Activated naive CD4-positive, alpha-beta T cell treated with anti-CD3 and anti-CD28 coated beads, Interleukin-2, amount 50 U/mL, for 24 hours (primary cell): ENCODE measurements around the gene A1BG.
"Not testable (repeated sequence)": the region's sequence is repeated elsewhere in the genome, so short reads cannot be mapped to it uniquely, and the experiment has no call there.

Experiments
- H3K27ac Mint-ChIP-seq: one replicate; pipeline ENCODE4 v1.8.0; 2021; ENCODE audit warnings: mild to moderate bottlenecking, mixed read lengths
- H3K27me3 Mint-ChIP-seq: one replicate; pipeline ENCODE4 v1.8.0; 2021; ENCODE audit warnings: mixed read lengths
- H3K36me3 Mint-ChIP-seq: one replicate; pipeline ENCODE4 v1.8.0; 2021; ENCODE audit warnings: mixed read lengths
- H3K4me1 Mint-ChIP-seq: one replicate; pipeline ENCODE4 v1.8.0; 2021; ENCODE audit warnings: mixed read lengths
- H3K4me3 Mint-ChIP-seq: one replicate; pipeline ENCODE4 v1.8.0; 2021; ENCODE audit warnings: mild to moderate bottlenecking, mixed read lengths
- H3K9me3 Mint-ChIP-seq: one replicate; pipeline ENCODE4 v1.8.0; 2021; ENCODE audit warnings: mixed read lengths

The A1BG gene

DNA sequence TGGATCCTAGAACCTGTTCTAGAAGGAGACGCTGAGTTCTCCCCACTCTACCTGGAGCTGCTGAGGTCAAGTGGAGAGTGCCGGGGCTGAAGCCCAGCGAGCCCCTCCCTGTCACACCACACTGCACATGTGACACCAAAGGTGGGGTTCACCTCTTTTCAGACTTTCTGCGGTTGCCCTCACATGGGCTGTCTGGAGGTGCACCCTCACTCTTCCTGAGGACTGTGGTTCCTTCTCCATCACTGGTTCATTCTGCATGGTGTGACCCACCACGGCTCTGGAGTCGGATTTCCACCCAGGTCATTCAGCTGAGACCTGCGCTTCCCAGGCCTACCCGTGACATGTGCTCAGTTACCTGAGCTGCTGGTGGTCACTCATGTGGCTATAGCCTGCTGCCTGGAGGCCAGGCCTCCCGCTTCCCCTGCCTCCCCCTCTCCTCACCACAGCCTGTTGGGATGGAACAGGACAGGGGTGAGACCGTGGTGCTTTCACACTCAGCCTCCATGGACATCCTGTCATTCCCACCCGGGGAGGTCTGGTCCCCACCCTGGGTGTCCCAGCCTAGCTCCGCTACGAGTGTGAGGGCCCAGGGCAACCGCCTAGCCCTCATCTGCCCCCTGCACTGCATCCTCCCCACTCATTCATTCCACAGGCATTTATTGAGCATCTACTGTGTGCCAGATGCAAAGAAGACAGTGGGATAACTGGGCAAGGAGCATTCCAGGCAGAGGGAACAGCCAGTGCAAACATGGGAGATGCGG is 605 bp upstream of the A1BG start:
- H3K27me3 Mint-ChIP-seq = no peaks in the 10 kb centered on the region
- peaks cover 9% of the 10 kb centered on the region for H3K4me1 Mint-ChIP-seq
- H3K4me3 Mint-ChIP-seq = no peak overlapping the region
- no peaks in the 10 kb centered on the region for H3K9me3 Mint-ChIP-seq
- peaks cover 4% of the 10 kb centered on the region for H3K36me3 Mint-ChIP-seq
- H3K27ac Mint-ChIP-seq = no peak overlapping the region

DNA sequence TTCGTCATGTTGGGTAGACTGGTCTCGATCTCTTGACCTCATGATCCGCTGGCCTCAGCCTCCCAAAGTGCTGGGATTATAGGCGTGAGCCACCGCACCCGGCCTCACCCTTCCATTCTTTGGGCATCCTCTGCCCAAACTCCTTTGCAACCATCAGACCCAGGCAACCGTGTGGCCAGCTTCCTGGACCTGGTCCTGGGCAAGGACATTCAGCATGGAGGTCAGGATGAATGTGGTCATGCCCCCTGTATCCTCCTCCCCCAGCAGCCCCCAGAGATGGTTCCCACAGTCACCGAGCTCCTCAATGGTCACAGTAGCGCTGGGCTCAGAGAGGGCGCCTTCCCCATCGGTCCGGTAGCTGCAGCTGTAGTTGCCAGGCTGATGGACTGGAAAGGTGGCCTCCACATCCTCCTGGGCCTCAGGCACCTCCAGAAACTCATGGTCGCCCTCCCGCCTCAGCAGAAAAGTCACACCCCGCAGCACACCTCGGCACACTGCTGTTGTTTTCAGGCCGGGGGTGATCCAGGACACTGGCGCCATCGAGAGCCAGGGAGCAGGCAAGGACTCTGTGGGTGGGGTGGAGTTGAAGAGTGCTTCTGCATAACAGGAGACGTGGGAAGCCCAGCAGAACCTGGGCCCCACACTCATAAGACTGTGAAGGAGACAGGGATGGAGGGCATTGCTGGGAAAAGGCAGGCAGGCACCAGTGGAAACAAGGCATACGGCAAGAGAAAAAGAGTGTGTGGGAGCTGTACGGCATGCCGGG is 1.1 kb downstream of the A1BG start:
- H3K9me3 Mint-ChIP-seq = no peaks in the 10 kb centered on the region
- peaks cover 2% of the 10 kb centered on the region for H3K27me3 Mint-ChIP-seq
- no peak overlapping the region for H3K27ac Mint-ChIP-seq
- peaks cover 4% of the 10 kb centered on the region for H3K36me3 Mint-ChIP-seq
- peaks cover 14% of the 10 kb centered on the region for H3K4me1 Mint-ChIP-seq
- no peak overlapping the region for H3K4me3 Mint-ChIP-seq

DNA sequence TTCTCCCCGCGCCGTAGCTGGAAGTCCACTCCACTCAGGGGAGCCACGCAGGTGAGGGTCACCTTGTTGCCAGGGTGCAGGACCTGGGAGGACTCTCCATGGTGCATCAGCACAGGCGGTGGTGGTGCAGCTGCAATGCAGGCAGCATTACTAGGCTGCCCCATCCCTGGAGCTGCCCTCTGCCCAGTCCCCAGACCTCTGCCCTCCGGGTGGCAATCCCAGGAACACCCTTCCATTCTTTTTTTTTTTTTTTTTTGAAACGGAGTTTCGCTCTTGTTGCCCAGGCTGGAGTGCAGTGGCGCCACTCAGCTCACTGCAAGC is 1.8 kb downstream of the A1BG start:
- H3K27me3 Mint-ChIP-seq = peaks cover 2% of the 10 kb centered on the region
- no peaks in the 10 kb centered on the region for H3K9me3 Mint-ChIP-seq
- H3K4me1 Mint-ChIP-seq = peaks cover 14% of the 10 kb centered on the region
- H3K36me3 Mint-ChIP-seq = peaks cover 4% of the 10 kb centered on the region
- H3K27ac Mint-ChIP-seq = no peak overlapping the region
- H3K4me3 Mint-ChIP-seq = no peak overlapping the region

DNA sequence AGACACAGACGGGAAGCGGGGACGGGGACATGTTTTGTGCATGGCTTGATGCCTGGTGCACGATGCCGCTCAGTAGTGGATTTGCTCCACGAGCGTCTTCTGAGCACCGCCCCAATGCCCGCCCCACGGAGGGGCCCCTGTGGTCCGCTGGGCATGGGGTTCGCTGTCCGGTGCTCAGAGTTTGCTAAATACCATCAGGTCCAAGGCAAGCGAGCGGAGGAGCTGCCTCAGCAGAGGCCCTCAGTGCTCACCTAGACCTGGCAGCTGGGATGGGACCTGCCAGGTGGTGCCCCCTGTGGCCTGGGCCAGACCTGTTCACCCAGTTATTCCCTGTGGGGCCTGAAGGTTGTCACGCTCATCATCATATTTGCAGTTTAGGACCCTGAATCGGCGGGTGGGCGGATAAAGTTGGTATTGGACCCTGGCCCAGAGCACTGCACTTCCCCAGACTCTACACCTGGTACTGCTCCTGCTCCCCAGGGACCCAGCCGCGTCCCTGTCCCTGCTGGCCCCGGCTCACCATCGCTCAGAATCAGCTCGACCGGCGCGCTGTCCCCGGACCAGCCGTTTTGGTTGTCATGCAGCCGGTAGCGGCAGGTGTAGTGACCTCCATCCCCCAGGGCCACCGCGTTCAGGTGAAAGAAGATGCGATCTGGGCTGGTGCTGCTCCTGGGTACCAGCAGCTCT is 2.3 kb downstream of the A1BG start:
- Mint-ChIP-seq H3K27me3 (peaks cover 2% of the 10 kb centered on the region), H3K9me3 (no peaks in the 10 kb centered on the region), H3K27ac (no peak overlapping the region), H3K36me3 (peaks cover 4% of the 10 kb centered on the region), H3K4me3 (no peak overlapping the region), H3K4me1 (peaks cover 14% of the 10 kb centered on the region)

DNA sequence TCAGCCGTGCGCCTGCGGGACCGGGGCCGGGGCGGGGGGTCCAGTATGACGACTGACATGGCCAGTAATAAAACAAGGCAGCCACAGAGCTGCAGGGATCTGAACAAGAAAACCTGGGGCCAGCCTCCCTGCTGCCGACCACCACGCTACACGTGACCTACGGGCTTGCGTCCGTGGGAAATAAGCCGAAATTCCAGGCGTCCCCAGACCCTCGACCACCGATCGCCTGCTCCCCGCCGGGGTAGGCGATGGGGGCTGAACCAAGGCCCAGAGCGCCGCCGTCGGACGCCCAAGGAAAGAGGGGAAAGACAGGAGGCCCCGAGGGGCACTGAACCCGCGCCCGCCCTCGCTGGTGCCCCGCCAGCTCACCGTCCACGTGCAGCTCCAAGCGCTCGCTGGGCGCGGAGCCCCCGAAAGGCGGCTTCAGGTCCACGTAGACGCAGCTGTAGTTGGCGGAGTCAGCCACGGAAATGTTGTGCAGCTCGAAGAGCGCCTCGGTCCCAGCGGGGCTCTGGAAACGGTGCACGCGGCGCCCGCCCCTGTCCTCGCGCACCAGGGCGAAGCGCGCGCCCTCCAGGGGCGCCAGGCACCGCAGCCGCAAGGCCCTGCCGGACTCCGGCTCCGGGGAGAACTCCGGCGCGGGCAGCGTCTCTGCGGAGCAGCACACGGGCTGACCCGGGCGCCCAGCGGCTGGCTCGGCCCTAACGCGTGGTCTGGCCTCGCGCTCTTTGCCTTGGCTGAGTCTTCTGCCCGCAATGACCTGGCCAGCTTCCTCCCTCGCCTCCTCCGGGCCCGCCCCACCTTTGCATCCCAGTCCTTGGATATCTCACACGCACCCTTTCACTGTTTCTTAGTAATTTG is 3.1 kb downstream of the A1BG start:
- no peak overlapping the region for H3K4me3 Mint-ChIP-seq

DNA sequence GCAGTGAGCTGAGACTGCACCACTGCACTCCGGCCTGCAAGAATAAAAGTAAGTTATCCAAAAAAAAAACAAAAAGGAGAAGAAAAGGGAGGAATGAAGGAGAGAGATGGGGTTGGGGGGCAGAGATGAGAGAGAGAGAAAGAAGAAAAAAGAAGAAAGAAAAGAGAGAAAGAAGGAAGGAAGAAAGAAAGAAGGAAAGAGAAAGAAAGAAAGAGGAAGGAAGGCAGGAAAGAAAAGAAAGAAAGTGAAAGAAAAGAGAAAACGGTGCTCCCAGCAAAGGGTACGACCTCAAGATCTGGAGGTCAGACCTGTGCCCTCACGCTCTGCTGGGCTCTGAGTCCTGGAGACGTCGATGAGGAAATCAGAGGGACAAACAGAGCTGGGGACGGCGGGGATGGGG is 3.7 kb downstream of the A1BG start:
- Mint-ChIP-seq H3K36me3 (peaks cover 4% of the 10 kb centered on the region), H3K9me3 (no peaks in the 10 kb centered on the region), H3K4me3 (no peak overlapping the region), H3K27ac (no peak overlapping the region), H3K4me1 (peaks cover 17% of the 10 kb centered on the region), H3K27me3 (peaks cover 3% of the 10 kb centered on the region)

More for the DNA sequence above, 3.1 kb downstream of the A1BG start:
- no peaks in the 10 kb centered on the region for H3K9me3 Mint-ChIP-seq
- peaks cover 4% of the 10 kb centered on the region for H3K36me3 Mint-ChIP-seq
- H3K4me1 Mint-ChIP-seq = peaks cover 21% of the 10 kb centered on the region
- peaks cover 2% of the 10 kb centered on the region for H3K27me3 Mint-ChIP-seq
- H3K27ac Mint-ChIP-seq = no peak overlapping the region

DNA sequence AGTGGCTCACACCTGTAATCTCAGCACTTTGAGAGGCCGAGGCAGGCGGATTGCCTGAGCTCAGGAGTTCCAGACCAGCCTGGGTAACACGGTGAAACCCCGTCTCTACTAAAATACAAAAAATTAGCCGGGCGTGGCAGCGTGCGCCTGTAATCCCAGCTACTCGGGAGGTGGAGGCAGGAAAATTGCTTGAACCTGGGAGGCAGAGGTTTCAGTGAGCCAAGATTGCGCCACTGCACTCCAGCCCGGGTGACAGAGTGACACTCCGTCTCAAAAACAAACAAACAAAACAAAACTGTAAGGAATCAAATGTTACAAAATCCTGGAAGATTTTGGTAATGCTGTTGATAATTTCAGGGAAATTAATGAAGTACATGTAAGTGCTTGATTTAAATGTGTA is 5.2 kb downstream of the A1BG start:
- not testable (repeated sequence) for H3K27ac Mint-ChIP-seq

DNA sequence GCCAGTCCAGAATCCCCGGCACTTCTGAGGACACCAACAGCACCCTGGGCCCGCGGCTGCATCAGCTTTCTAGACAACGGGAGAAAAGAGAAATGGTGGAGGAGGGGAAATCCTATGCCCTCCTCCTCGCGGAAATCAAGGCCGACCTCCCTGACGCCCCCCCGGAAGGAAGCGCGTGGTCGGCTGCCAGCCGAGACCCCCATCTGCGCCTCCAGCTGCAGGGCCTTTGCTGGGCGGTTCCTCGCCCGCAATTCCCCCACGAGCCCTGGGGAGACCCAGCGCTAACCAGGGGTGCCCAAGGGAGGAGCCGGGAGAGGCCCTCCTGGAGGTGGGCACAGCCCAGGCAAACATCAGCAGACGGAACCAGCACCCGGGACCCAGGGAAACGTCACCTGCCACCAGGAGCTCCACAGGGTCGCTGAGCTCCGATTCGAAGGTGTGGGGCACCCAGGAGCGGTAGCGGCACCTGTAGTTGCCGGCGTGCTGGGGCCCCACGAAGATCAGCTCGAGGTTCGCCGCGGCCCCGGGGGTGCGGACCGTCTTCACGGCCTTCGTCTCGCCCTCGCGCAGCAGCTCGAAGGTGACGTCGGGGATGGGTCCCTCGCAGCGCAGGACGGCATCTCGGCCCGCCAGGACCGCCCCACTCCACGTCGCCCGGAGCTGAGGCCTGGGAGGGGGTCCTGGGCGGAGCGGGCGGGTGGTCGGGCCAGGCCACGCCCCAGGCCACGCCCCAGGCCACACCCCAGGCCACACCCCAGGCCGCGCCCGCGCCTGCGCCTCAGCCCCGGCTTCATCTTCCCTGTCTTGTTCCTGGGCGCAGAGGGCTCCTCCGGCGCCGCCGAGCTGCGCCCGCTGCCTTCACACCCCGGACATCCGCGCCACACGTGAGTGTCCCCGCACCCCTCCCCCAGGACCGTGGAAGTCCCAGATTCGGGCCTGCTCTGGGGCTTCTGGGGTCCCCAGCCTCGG is 6.0 kb downstream of the A1BG start:
- Mint-ChIP-seq H3K27ac (no peak overlapping the region), H3K36me3 (peaks cover 4% of the 10 kb centered on the region), H3K4me1 (peaks cover 17% of the 10 kb centered on the region)

More for the DNA sequence above, 5.2 kb downstream of the A1BG start:
- Mint-ChIP-seq H3K4me1 (peaks cover 17% of the 10 kb centered on the region), H3K4me3 (peak overlapping the region; percentile 91)
- H3K9me3 Mint-ChIP-seq, H3K27me3 Mint-ChIP-seq, H3K36me3 Mint-ChIP-seq: not testable (repeated sequence)

DNA sequence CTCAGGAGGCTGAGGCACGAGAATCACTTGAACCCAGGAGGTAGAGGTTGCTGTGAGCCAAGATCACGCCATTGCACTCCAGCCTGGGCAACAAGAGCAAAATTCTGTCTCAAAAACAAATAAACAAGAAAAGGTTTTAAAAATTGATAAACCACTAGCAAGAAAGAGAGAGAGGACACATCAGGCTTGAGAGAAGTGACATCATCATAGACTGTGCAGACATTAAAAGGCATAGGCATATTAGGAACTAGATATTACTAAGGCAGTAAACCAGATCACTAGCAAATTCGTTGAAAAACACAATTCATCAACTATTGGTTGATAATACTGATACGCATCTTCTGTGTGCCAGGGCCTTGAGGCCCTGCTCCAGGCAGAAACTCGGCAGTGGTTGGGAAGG is 7.7 kb downstream of the A1BG start:
- Mint-ChIP-seq H3K9me3 (no peaks in the 10 kb centered on the region), H3K36me3 (peaks cover 9% of the 10 kb centered on the region), H3K27me3 (peaks cover 4% of the 10 kb centered on the region), H3K27ac (peak overlapping the region; percentile 6), H3K4me1 (peaks cover 17% of the 10 kb centered on the region), H3K4me3 (peak overlapping the region; percentile 80)

More for the DNA sequence above, 6.0 kb downstream of the A1BG start:
- no peaks in the 10 kb centered on the region for H3K9me3 Mint-ChIP-seq
- H3K4me3 Mint-ChIP-seq = peak overlapping the region; percentile 91
- H3K27me3 Mint-ChIP-seq = peaks cover 4% of the 10 kb centered on the region

DNA sequence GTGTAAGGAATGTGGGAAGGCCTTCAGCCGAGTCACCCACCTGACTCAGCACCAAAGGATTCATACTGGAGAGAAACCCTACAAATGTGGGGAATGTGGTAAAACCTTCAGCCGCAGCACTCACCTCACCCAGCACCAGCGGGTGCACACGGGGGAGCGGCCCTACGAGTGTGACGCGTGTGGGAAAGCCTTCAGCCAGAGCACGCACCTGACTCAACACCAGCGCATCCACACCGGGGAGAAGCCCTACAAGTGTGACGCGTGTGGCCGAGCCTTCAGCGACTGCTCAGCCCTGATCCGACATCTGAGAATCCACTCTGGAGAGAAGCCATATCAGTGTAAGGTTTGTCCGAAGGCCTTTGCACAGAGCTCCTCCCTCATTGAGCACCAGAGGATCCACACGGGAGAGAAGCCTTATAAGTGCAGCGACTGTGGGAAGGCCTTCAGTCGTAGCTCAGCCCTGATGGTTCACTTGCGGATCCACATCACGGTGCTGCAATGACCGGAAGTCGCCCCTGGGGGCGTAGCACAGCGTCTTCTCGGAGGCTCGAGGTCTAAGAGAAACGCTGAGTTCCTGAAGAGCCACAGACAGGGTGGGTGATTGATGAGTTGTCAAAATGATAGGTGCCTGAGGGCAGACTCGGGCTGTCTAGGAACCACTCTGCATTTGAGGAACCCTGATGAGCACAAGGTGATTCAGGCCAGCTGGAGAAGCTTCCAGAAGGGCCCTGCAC is 14.3 kb downstream of the A1BG start:
- Mint-ChIP-seq H3K27me3 (peaks cover 1% of the 10 kb centered on the region), H3K36me3 (peaks cover 15% of the 10 kb centered on the region), H3K4me3 (no peak overlapping the region), H3K9me3 (no peaks in the 10 kb centered on the region), H3K27ac (no peak overlapping the region), H3K4me1 (no peaks in the 10 kb centered on the region)

DNA sequence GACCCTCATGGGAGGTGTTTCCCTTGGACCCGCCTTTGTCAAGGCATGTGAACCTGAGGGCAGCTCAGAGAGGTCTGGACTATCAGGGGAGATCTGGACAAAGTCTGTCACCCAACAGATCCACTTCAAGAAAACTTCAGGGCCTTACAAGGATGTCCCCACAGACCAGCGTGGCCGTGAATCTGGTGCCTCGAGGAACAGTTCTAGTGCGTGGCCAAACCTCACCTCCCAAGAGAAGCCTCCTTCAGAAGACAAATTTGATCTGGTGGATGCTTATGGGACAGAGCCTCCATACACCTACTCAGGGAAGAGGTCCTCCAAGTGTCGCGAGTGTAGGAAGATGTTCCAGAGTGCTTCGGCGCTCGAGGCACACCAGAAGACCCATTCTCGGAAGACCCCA is 15.0 kb downstream of the A1BG start:
- H3K4me1 Mint-ChIP-seq = no peaks in the 10 kb centered on the region
- peaks cover 15% of the 10 kb centered on the region for H3K36me3 Mint-ChIP-seq
- H3K27me3 Mint-ChIP-seq = no peaks in the 10 kb centered on the region
- H3K4me3 Mint-ChIP-seq = no peak overlapping the region
- H3K27ac Mint-ChIP-seq = no peak overlapping the region
- H3K9me3 Mint-ChIP-seq = no peaks in the 10 kb centered on the region

DNA sequence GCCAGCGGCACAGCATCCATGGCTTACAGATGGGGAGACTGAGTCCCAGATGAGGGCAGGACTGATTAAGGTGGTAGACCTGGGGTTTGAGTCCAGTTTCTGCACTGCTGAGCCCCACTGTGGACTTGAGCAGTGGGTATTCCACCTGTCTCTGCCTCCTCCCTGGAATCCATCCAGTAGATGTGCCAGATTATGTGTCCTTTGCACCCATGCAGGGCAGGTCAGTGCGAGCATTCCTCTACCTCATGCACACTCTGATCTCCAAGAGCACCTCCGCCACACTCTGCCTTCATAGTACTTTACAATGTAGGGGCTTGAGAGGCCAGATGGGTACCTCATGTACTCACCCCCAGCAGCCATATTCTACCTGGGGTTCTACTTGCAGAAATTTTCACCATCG is 16.5 kb downstream of the A1BG start:
- peaks cover 17% of the 10 kb centered on the region for H3K36me3 Mint-ChIP-seq
- H3K27me3 Mint-ChIP-seq = no peaks in the 10 kb centered on the region
- no peak overlapping the region for H3K4me3 Mint-ChIP-seq
- H3K4me1 Mint-ChIP-seq = no peaks in the 10 kb centered on the region
- no peaks in the 10 kb centered on the region for H3K9me3 Mint-ChIP-seq
- no peak overlapping the region for H3K27ac Mint-ChIP-seq

DNA sequence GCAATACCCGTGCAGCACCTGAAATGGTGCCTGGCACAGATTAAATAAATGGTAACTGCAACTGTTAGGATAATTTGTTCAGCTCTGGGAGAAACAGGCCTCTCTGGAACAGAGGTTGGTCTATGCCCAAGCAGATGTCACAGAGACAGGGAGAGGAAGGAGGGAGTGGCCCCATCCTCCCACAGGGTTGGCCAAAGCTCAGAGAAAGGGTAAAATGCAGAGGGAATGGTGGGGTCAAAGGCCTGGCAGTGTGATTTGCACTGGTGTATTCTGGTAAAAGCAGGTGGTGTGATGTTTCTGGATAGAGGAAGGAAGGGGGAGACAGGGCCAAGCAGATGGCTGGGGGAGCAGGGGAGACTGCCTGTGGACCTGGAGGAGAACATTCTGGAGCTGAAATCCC is 17.1 kb downstream of the A1BG start:
- H3K27ac Mint-ChIP-seq = no peak overlapping the region
- no peaks in the 10 kb centered on the region for H3K9me3 Mint-ChIP-seq
- H3K36me3 Mint-ChIP-seq = peaks cover 16% of the 10 kb centered on the region

DNA sequence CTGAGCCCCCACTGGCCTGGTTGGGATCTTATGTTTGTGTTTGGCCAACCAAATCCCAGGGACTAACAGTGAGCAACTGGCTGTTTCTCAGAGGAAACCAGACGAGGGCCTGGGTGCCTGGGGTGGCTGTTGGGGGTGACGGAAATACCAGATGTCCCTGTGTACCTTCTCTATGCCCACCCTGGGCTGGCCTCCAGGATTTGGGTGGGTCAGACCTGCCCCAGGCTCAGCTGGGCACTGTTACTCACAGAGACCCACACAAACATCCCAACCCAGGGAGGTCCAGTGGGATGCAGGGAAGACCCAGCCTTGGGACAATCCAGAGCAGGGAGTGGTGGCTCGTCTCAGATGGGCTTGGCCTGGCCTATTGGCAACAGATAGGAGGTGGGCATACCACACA is 17.7 kb downstream of the A1BG start:
- Mint-ChIP-seq H3K36me3 (peaks cover 13% of the 10 kb centered on the region), H3K4me3 (no peak overlapping the region), H3K9me3 (no peaks in the 10 kb centered on the region), H3K4me1 (no peaks in the 10 kb centered on the region), H3K27me3 (no peaks in the 10 kb centered on the region), H3K27ac (no peak overlapping the region)

More for the DNA sequence above, 17.1 kb downstream of the A1BG start:
- H3K4me3 Mint-ChIP-seq = no peak overlapping the region
- H3K4me1 Mint-ChIP-seq = no peaks in the 10 kb centered on the region
- no peaks in the 10 kb centered on the region for H3K27me3 Mint-ChIP-seq
